CD4-positive, alpha-beta memory T cell (primary cell): Measurements from ENCODE around the gene XAGE3. TPM values are rescaled to one million over a fixed set of nuclear protein-coding genes. Genes with fewer than 3 reads are reported as not detected.
"Not testable (repeated sequence)": the region's sequence is repeated elsewhere in the genome, so short reads cannot be mapped to it uniquely, and the experiment has no call there.

ENCODE experiments used
- CTCF ChIA-PET: fragments of 350-600 bp; sonication (Branson Sonifier 250); formaldehyde crosslinking; loops from one replicate; lab custom pipeline; 2021; ENCODE audit warnings: inconsistent platforms; ENCODE audit not compliant: partially characterized antibody; lab: Charles Lee
- POLR2A ChIA-PET: fragments of 350-600 bp; sonication (Branson Sonifier 250); formaldehyde crosslinking; loops from one replicate; lab custom pipeline; 2021; ENCODE audit not compliant: partially characterized antibody; lab: Charles Lee
- DNase-seq, 5 donors: peaks; one replicate each; pipeline versions ENCODE4 v3.0.0 to v3.0.0-alpha.2; 2020 to 2022; ENCODE audit warnings: mixed read lengths in 1 of 5
- H3K27ac ChIP-seq: one replicate; pipeline ENCODE4 v1.7.0; 2013; ENCODE audit warnings: low read depth, low read length
- H3K27me3 ChIP-seq: 2 replicates; pipeline ENCODE4 v1.7.0; 2013; ENCODE audit warnings: mild to moderate bottlenecking, low read length, moderate library complexity; ENCODE audit not compliant: insufficient read depth
- H3K36me3 ChIP-seq: 2 replicates; pipeline ENCODE4 v1.7.0; 2013; ENCODE audit warnings: mild to moderate bottlenecking, low read length, moderate library complexity; ENCODE audit not compliant: insufficient read depth
- H3K4me1 ChIP-seq: 2 replicates; pipeline ENCODE4 v1.7.0; 2013; ENCODE audit warnings: mild to moderate bottlenecking, low read length, moderate library complexity; ENCODE audit not compliant: insufficient read depth
- H3K4me3 ChIP-seq, 2 donors: one replicate each; pipeline ENCODE4 v1.7.0; 2013; ENCODE audit warnings: low read length in 2 of 2, mild to moderate bottlenecking in 1 of 2
- H3K9me3 ChIP-seq, 2 donors: one replicate each; pipeline ENCODE4 v1.7.0; 2013; ENCODE audit warnings: low read length in 2 of 2, control low read depth in 1 of 2; ENCODE audit not compliant: control insufficient read depth in 1 of 2
- H3K27ac Mint-ChIP-seq, 7 donors: one replicate each; pipeline ENCODE4 v1.8.0; 2020 to 2021; ENCODE audit warnings: mixed read lengths in 7 of 7, mild to moderate bottlenecking in 6 of 7, inconsistent platforms in 3 of 7, moderate library complexity in 3 of 7
- H3K27me3 Mint-ChIP-seq, 2 donors: one replicate each; pipeline ENCODE4 v1.8.0; 2020 to 2021; ENCODE audit warnings: mixed read lengths in 2 of 2
- H3K36me3 Mint-ChIP-seq, 2 donors: one replicate each; pipeline ENCODE4 v1.8.0; 2020 to 2021; ENCODE audit warnings: mixed read lengths in 2 of 2, inconsistent platforms in 1 of 2, mild to moderate bottlenecking in 1 of 2
- H3K4me1 Mint-ChIP-seq, 4 donors: one replicate each; pipeline ENCODE4 v1.8.0; 2020 to 2021; ENCODE audit warnings: mixed read lengths in 4 of 4, mild to moderate bottlenecking in 1 of 4
- H3K4me3 Mint-ChIP-seq, 8 donors: one replicate each; pipeline ENCODE4 v1.8.0; 2020 to 2021; ENCODE audit warnings: mixed read lengths in 8 of 8, mild to moderate bottlenecking in 7 of 8, moderate library complexity in 6 of 8, inconsistent platforms in 3 of 8
- H3K9me3 Mint-ChIP-seq, 8 donors: one replicate each; pipeline ENCODE4 v1.8.0; 2020 to 2021; ENCODE audit warnings: mixed read lengths in 8 of 8, mild to moderate bottlenecking in 5 of 8, inconsistent platforms in 3 of 8, moderate library complexity in 1 of 8
- intact Hi-C: fragments of 100-400 bp; cut with micrococcal nuclease; formaldehyde crosslinking; loops from one replicate; pipeline ENCODE4 v1.15.1; 2023
- polyA plus RNA-seq, 2 donors: library from polyadenylated mRNA; unstranded; fragments of 300-500 nt; fragmentation: Illumina TruSeq; gene quantifications; one replicate each; pipeline ENCODE4 v1.2.3, GENCODE V29; 2021
- total RNA-seq, 2 experiments: library from RNA; stranded (reverse); gene quantifications; one replicate each; pipeline ENCODE4 v1.2.3, GENCODE V29; 2021

XAGE3 gene
- total and polyA plus RNA-seq, 4 experiments from 2014 or later, result not detected

GRCh38 chrX:52905531-52905930 lies 37.6 kb upstream of the XAGE3 start:
- H3K27me3 Mint-ChIP-seq, H3K27ac ChIP-seq, H3K4me1 Mint-ChIP-seq, H3K36me3 Mint-ChIP-seq, H3K9me3 ChIP-seq, DNase-seq, H3K27me3 ChIP-seq, H3K4me3 Mint-ChIP-seq, H3K36me3 ChIP-seq, intact Hi-C loops, H3K4me1 ChIP-seq, H3K4me3 ChIP-seq, CTCF ChIA-PET, H3K27ac Mint-ChIP-seq, POLR2A ChIA-PET, H3K9me3 Mint-ChIP-seq: not testable (repeated sequence)

GRCh38 chrX:52896855-52897709 lies 29.2 kb upstream of the XAGE3 start, which contains the start of gene FAM156B:
Gene FAM156B (plus strand): TSS chrX:52897330. CDS start chrX:52907226, 9,896 bp downstream.
- H3K9me3 ChIP-seq, intact Hi-C loops, DNase-seq, H3K27ac Mint-ChIP-seq, POLR2A ChIA-PET, H3K4me1 ChIP-seq, H3K27me3 Mint-ChIP-seq, H3K9me3 Mint-ChIP-seq, H3K36me3 Mint-ChIP-seq, H3K27me3 ChIP-seq, H3K4me3 ChIP-seq, H3K36me3 ChIP-seq, H3K4me1 Mint-ChIP-seq, CTCF ChIA-PET, H3K27ac ChIP-seq, H3K4me3 Mint-ChIP-seq: not testable (repeated sequence)

- H3K36me3 Mint-ChIP-seq, CTCF ChIA-PET, H3K9me3 ChIP-seq, H3K27me3 ChIP-seq, intact Hi-C loops, H3K4me3 ChIP-seq, H3K27ac ChIP-seq, H3K4me1 ChIP-seq, H3K4me3 Mint-ChIP-seq, H3K36me3 ChIP-seq, H3K27me3 Mint-ChIP-seq, H3K4me1 Mint-ChIP-seq, POLR2A ChIA-PET, DNase-seq, H3K9me3 Mint-ChIP-seq, H3K27ac Mint-ChIP-seq: not testable (repeated sequence)
These were observed 28.6 kb upstream of the XAGE3 start for GRCh38 chrX:52896438-52896837.

GRCh38 chrX:52888090-52888489 lies 20.2 kb upstream of the XAGE3 start:
- H3K4me3 Mint-ChIP-seq, H3K4me1 ChIP-seq, H3K4me3 ChIP-seq, H3K9me3 Mint-ChIP-seq, POLR2A ChIA-PET, H3K27me3 ChIP-seq, H3K9me3 ChIP-seq, H3K27ac Mint-ChIP-seq, DNase-seq, CTCF ChIA-PET, H3K36me3 Mint-ChIP-seq, intact Hi-C loops, H3K4me1 Mint-ChIP-seq, H3K27ac ChIP-seq, H3K27me3 Mint-ChIP-seq, H3K36me3 ChIP-seq: not testable (repeated sequence)

GRCh38 chrX:52887459-52887858 lies 19.6 kb upstream of the XAGE3 start:
- H3K36me3 Mint-ChIP-seq, H3K4me3 ChIP-seq, DNase-seq, H3K36me3 ChIP-seq, H3K27me3 ChIP-seq, H3K9me3 ChIP-seq, H3K27ac ChIP-seq, H3K27ac Mint-ChIP-seq, CTCF ChIA-PET, H3K27me3 Mint-ChIP-seq, intact Hi-C loops, H3K4me1 Mint-ChIP-seq, H3K4me3 Mint-ChIP-seq, POLR2A ChIA-PET, H3K4me1 ChIP-seq, H3K9me3 Mint-ChIP-seq: not testable (repeated sequence)

GRCh38 chrX:52876386-52876785 lies 8.5 kb upstream of the XAGE3 start:
- H3K9me3 ChIP-seq, H3K4me3 ChIP-seq, POLR2A ChIA-PET, H3K9me3 Mint-ChIP-seq, H3K27me3 ChIP-seq, H3K4me1 ChIP-seq, CTCF ChIA-PET, DNase-seq, H3K27ac ChIP-seq, H3K27me3 Mint-ChIP-seq, H3K36me3 ChIP-seq, H3K36me3 Mint-ChIP-seq, intact Hi-C loops, H3K4me3 Mint-ChIP-seq, H3K27ac Mint-ChIP-seq, H3K4me1 Mint-ChIP-seq: not testable (repeated sequence)

- H3K9me3 Mint-ChIP-seq, H3K27ac ChIP-seq, H3K36me3 ChIP-seq, H3K4me1 Mint-ChIP-seq, intact Hi-C loops, H3K27ac Mint-ChIP-seq, H3K27me3 ChIP-seq, POLR2A ChIA-PET, H3K9me3 ChIP-seq, H3K4me1 ChIP-seq, CTCF ChIA-PET, DNase-seq, H3K4me3 ChIP-seq, H3K27me3 Mint-ChIP-seq, H3K36me3 Mint-ChIP-seq, H3K4me3 Mint-ChIP-seq: not testable (repeated sequence)
These were observed 7.6 kb upstream of the XAGE3 start for GRCh38 chrX:52875436-52875835.
